ENCODE results near the gene LMAN2.

DNA sequence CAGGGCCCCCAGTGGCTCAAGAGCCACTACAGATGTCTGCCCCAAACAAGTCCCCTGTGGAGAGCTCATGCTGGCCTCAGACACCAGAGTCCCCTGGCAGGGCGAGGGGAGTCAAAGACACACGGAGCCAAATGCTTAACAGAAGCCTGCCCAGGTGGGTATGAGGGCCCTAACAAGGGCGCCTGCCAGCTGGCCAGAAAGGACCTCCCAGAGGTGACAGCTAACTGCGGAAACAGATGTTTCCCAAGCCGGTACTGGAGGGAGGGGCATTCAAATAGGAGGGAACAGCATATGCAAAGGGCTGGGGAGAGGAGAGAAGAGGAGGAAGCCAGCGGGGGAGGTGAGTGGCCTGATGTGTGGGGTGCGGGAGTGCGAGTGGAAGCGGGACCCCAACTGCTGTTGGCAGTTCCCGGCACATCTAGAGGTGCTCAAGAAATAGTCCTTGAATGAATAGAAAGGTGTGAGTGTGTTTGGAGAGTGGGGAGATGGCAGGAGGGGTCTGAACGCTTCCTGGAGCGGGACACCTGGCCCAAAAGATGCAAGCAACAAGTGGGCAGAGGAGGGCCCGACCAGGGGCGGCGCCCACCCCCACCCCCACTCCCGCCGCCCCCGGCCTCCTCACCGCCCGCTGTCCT lies 40.6 kb downstream of the LMAN2 start:
- no peak for TF ChIP-seq CTCF (IDR thresholded peaks at IDR 0.05)
- no peak for TF ChIP-seq POLR2A (IDR thresholded peaks at IDR 0.05)
